HG03064 (cell line): ENCODE data around the gene CLRN2.

Source experiments
- ATAC-seq: cut with Tn5 transposase; IDR thresholded peaks from one replicate; pipeline ENCODE4 v1.9.1; 2021; ENCODE audit warnings: low read depth; ENCODE audit not compliant: unreplicated experiment

The CLRN2 gene, protein sequence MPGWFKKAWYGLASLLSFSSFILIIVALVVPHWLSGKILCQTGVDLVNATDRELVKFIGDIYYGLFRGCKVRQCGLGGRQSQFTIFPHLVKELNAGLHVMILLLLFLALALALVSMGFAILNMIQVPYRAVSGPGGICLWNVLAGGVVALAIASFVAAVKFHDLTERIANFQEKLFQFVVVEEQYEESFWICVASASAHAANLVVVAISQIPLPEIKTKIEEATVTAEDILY

GRCh38 chr4:17514865-17515264 is at the start of gene CLRN2:
Gene CLRN2, plus strand, starts transcription at chr4:17515165. Its CDS starts 102 bp downstream, at chr4:17515267.
- ATAC-seq: no peak

- no peak for ATAC-seq
These were observed 46.2 kb upstream of the CLRN2 start for GRCh38 chr4:17468619-17469221.

GRCh38 chr4:17469931-17470674 is 44.9 kb upstream of the CLRN2 start:
- no peak for ATAC-seq

DNA sequence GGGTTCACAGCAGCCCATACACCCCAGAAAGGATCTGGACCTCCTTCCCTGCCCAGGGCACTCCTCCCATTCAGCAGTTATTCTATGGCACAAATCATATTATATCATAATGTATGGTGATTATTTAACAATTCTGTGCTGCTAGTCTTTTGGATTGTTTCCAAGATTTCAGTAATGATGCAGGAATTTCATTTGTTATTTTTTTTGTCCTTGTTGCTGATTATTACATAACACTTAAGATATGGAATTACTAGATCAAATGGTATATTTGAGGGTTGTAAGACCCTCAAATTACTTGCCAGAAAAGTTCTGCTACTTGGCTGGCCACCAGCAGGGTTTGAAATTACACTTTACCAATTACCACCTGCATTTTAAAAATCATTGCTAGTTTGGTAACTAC is 39.5 kb upstream of the CLRN2 start:
- no peak for ATAC-seq

GRCh38 chr4:17476853-17477252 is 38.1 kb upstream of the CLRN2 start:
- ATAC-seq: no peak

DNA sequence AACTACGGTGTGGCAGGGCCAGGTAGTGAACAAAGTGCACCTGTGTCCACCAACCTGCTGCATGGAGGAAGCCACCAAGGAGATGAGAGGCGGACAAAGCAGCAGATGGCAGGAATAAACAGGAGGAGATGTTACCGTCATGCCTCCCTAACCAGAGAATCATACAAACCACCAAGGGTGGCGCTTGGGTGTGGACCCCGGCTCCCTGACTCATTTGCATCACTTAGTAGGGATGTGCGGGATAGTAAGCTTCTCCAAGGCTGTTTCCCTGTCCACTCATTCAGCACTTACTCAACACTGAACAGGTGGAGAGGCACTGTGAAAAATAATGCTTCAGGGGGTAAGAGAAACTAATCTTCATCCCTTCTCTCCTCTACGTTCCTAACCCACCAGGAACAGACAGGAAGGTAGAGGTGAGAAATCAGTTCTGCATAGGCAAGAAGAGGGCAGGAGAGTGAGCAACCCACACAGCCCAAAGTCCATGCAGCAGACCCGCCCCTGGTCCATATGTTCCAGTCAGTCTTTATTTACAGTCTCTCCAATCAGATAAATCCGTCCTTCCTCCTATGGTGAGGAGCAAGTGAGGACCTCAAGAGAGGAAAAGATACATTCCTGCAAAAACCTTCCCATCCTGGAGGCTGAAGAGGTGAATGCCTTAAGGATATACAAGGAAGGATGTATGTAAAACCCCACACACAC is 37.0 kb upstream of the CLRN2 start:
- ATAC-seq: no peak

GRCh38 chr4:17480210-17480927 is 34.6 kb upstream of the CLRN2 start:
- ATAC-seq: no peak

GRCh38 chr4:17480955-17481354 is 34.0 kb upstream of the CLRN2 start:
- ATAC-seq: no peak

- ATAC-seq: no peak
These were observed 32.2 kb upstream of the CLRN2 start for GRCh38 chr4:17482716-17483115.

- ATAC-seq: no peak
These were observed 25.8 kb upstream of the CLRN2 start for GRCh38 chr4:17489123-17489522.

DNA sequence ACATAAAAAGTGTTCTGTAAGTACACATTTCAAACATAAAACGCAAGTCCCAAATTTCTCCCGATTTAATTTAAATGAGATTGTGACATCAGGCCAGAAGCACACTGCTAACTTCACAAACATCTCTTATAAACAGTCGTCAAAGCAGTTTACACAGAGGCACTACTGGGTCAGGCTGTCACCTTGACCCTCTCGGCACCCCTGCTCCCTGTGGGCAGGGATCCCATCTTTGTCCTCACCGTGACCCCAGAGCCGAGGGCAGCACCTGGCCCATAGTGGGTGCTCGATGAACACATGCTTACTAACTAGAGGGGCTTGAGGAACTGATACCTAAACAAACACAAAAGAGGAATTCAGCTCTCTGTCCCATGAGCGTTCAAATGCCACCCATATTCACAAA is 25.2 kb upstream of the CLRN2 start:
- ATAC-seq: no peak

GRCh38 chr4:17490575-17491059 is 24.3 kb upstream of the CLRN2 start:
- no peak for ATAC-seq

DNA sequence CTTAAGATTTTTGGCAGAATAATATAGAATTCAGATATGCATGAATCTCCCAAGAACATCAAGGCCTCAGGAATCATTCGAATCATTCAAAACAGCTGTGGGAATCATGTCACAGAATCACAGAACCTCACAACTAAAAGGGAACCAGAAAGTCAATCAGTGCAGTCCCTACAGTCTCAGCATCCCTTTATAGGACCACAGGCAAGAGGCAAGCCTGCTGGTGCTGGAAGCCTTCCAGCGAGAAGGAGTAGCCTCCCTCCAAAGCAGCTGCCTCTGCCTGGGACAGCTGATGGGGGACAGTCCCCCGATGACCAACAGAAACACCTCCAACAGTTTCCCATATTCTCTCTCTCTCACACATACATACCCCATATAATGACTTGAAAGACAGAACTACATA is 23.8 kb upstream of the CLRN2 start:
- ATAC-seq: no peak

- no peak for ATAC-seq
These were observed 22.8 kb upstream of the CLRN2 start for GRCh38 chr4:17492058-17492741.

- no peak for ATAC-seq
These were observed 22.1 kb upstream of the CLRN2 start for GRCh38 chr4:17492876-17493275.

- no peak for ATAC-seq
These were observed 21.3 kb upstream of the CLRN2 start for GRCh38 chr4:17493619-17494018.

DNA sequence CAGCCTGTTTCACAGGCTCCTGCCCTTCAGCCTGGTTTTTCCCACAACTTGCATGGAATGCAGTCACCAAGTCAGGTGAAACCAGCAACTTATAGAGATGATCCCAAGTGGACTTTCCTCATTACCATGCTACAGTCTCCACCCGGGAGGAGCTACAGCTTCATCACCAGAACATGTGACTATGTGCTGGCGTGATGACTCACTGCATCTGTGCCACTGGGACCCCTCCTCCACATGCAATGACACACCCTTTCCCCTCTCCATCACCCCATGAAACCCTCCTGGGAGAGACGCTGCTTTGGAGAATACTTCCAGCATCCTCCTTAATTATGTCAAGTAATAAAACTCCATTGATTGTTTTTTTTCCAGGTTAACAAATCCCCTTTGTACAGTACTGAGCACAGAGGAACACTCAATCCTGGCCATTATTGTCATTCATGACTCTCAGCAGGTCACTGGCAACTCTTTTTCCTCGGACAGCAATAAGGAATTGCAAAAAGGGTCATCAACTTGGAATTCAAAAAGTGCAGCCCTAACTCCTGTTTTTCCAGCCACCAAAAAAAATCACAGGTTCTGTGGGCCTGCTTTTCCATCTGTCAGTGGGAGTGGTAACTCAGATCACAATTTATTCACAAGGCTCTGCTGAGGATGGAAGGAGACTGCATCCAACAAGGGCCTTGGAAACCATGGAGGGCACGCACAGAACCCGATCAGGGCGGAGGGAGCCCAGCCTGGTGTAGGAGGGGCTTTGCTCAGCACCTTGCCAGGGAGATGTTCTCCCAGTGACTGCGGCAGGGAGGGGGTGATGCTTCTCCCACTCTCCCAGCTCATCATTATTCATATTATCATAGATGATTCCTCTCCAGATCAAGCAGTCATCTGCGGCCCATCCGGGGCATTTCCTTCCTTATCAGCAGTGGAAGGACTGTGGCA is 20.4 kb upstream of the CLRN2 start:
- ATAC-seq: no peak

GRCh38 chr4:17497890-17498523 is 17.0 kb upstream of the CLRN2 start:
- ATAC-seq: no peak
